Uterus (tissue), 2 donors: Measurements from ENCODE around the gene ZNF3.
A peak's percentile ranks its signal among the peaks of the same experiment; 100 is the strongest.

Experiments
- CTCF ChIP-seq, 4 experiments: fragments of 200-600 bp in 2 of 4; fragments of 450-650 bp in 2 of 4; sonication (generic) in 2 of 4; IDR thresholded peaks; one replicate each; pipeline ENCODE4 v1.5.1; 2016 to 2019; ENCODE audit warnings: antibody characterized with exemption in 4 of 4, mild to moderate bottlenecking in 2 of 4, moderate library complexity in 1 of 4
- POLR2A ChIP-seq, 2 donors: fragments of 450-650 bp; IDR thresholded peaks; one replicate each; pipeline ENCODE4 v1.6.1; 2016; ENCODE audit warnings: antibody characterized with exemption in 2 of 2, mild to moderate bottlenecking in 1 of 2, moderate library complexity in 1 of 2

GRCh38 chr7:100126931-100127865 is 45.7 kb upstream of the ZNF3 start, which contains the start of gene MBLAC1:
- TF ChIP-seq CTCF (IDR thresholded peaks at IDR 0.05) (peak in 2 of 4 experiments; percentile 3 to 8), POLR2A (IDR thresholded peaks at IDR 0.05) (peak in 1 of 2 donors; percentile 42)
